ENCODE data around the gene RGS7.

GRCh38 chr1:241390526-241390925 lies 33.5 kb upstream of the RGS7 start:
- TF ChIP-seq SP1 (IDR thresholded peaks at IDR 0.05; ENCODE audit: low read depth, low read length) (no peak), SIN3A (conservative IDR thresholded peaks at IDR 0.05 in 1 of 2, IDR thresholded peaks at IDR 0.05 in 1 of 2; ENCODE audit: low read depth in 1 of 2, low read length in 2 of 2) (no peak), EP300 (IDR thresholded peaks at IDR 0.05; ENCODE audit: borderline replicate concordance in 1 of 2, low read depth in 2 of 2, low read length in 2 of 2) (no peak), JUN (IDR thresholded peaks at IDR 0.05; ENCODE audit: low read depth, low read length) (no peak), CHD2 (IDR thresholded peaks at IDR 0.05; ENCODE audit: low read length) (no peak), POLR2AphosphoS5 (IDR thresholded peaks at IDR 0.05; ENCODE audit: low read depth, low read length) (no peak), POLR2A (IDR thresholded peaks at IDR 0.05; ENCODE audit: control extremely low read depth in 1 of 2, low read depth in 2 of 2, low read length in 2 of 2) (no peak), SUZ12 (IDR thresholded peaks at IDR 0.05; ENCODE audit: low read length) (no peak), HDAC6 (IDR thresholded peaks at IDR 0.05; ENCODE audit: low read depth, low read length) (no peak), CEBPB (IDR thresholded peaks at IDR 0.05; ENCODE audit: low read depth, low read length) (no peak), TEAD4 (IDR thresholded peaks at IDR 0.05; ENCODE audit: low read depth, low read length) (no peak)
- TF ChIP-seq, protein P1, sequence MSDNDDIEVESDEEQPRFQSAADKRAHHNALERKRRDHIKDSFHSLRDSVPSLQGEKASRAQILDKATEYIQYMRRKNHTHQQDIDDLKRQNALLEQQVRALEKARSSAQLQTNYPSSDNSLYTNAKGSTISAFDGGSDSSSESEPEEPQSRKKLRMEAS (IDR thresholded peaks at IDR 0.05), result no peak
- TF ChIP-seq, protein P2, sequence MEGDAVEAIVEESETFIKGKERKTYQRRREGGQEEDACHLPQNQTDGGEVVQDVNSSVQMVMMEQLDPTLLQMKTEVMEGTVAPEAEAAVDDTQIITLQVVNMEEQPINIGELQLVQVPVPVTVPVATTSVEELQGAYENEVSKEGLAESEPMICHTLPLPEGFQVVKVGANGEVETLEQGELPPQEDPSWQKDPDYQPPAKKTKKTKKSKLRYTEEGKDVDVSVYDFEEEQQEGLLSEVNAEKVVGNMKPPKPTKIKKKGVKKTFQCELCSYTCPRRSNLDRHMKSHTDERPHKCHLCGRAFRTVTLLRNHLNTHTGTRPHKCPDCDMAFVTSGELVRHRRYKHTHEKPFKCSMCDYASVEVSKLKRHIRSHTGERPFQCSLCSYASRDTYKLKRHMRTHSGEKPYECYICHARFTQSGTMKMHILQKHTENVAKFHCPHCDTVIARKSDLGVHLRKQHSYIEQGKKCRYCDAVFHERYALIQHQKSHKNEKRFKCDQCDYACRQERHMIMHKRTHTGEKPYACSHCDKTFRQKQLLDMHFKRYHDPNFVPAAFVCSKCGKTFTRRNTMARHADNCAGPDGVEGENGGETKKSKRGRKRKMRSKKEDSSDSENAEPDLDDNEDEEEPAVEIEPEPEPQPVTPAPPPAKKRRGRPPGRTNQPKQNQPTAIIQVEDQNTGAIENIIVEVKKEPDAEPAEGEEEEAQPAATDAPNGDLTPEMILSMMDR (IDR thresholded peaks at IDR 0.05; ENCODE audit: control extremely low read depth in 1 of 3, insufficient read depth in 1 of 3, low read depth in 1 of 3, low read length in 3 of 3), result no peak
